D721Med (cell line): ENCODE data around the gene TTLL13.

ENCODE experiments used
- DNase-seq: peaks from one replicate; pipeline ENCODE4 v3.0.0; 2011; ENCODE audit warnings: low spot score; ENCODE audit not compliant: insufficient read length
- FAIRE-seq: peaks from 2 replicates; lab custom pipeline; 2011; peaks lifted over from hg19 to GRCh38; lab: Jason Lieb, UNC
- CTCF ChIP-seq: IDR thresholded peaks from 2 replicates; pipeline ENCODE4 v1.5.1; 2012; ENCODE audit warnings: mild to moderate bottlenecking, control low read depth; ENCODE audit not compliant: insufficient read depth; ENCODE audit errors: missing control alignments

TTLL13 gene

GRCh38 chr15:90217671-90218394 lies 31.5 kb upstream of the TTLL13 start:
- FAIRE-seq (no peak), DNase-seq (peak; percentile 7)
- TF ChIP-seq CTCF: no peak

- peak; percentile 57 for TF ChIP-seq CTCF
- no peak for FAIRE-seq
- DNase-seq: peak; percentile 68
Measured at GRCh38 chr15:90219421-90220141, 29.8 kb upstream of the TTLL13 start.

- FAIRE-seq: no peak
Measured at GRCh38 chr15:90221246-90221900, 28.0 kb upstream of the TTLL13 start.

GRCh38 chr15:90222547-90222946 lies 26.8 kb upstream of the TTLL13 start:
- TF ChIP-seq CTCF: no peak
- FAIRE-seq: no peak
- no peak for DNase-seq

More at GRCh38 chr15:90221246-90221900, 28.0 kb upstream of the TTLL13 start:
- TF ChIP-seq CTCF: peak; percentile 86
- DNase-seq: peak; percentile 93

GRCh38 chr15:90223441-90224165 lies 25.8 kb upstream of the TTLL13 start:
- TF ChIP-seq CTCF: no peak
- no peak for FAIRE-seq
- no peak for DNase-seq

- TF ChIP-seq CTCF: no peak
- no peak for DNase-seq
- FAIRE-seq: no peak
Measured at GRCh38 chr15:90225047-90225446, 24.3 kb upstream of the TTLL13 start.
